A673 (cell line): ENCODE results near the gene PACRG.

Experiments
- EZH2 ChIP-seq: fragments of 200-600 bp; sonication (generic); IDR thresholded peaks from 2 replicates; pipeline ENCODE4 v1.6.1; 2017; ENCODE audit warnings: borderline replicate concordance, low read depth, mild to moderate bottlenecking, mixed read lengths, antibody characterized with exemption, low read length; ENCODE audit not compliant: poor library complexity, severe bottlenecking
- TF ChIP-seq, protein P1 (sequence below): fragments of 300-800, 200-600 bp; sonication (generic); conservative IDR thresholded peaks from 2 replicates; pipeline ENCODE4 v1.5.1; 2017; ENCODE audit warnings: low read depth, mild to moderate bottlenecking, antibody characterized with exemption, low read length, moderate library complexity, mixed read lengths

GRCh38 chr6:162862462-162862861, 134.7 kb downstream of the PACRG start:
- TF ChIP-seq, protein P1, sequence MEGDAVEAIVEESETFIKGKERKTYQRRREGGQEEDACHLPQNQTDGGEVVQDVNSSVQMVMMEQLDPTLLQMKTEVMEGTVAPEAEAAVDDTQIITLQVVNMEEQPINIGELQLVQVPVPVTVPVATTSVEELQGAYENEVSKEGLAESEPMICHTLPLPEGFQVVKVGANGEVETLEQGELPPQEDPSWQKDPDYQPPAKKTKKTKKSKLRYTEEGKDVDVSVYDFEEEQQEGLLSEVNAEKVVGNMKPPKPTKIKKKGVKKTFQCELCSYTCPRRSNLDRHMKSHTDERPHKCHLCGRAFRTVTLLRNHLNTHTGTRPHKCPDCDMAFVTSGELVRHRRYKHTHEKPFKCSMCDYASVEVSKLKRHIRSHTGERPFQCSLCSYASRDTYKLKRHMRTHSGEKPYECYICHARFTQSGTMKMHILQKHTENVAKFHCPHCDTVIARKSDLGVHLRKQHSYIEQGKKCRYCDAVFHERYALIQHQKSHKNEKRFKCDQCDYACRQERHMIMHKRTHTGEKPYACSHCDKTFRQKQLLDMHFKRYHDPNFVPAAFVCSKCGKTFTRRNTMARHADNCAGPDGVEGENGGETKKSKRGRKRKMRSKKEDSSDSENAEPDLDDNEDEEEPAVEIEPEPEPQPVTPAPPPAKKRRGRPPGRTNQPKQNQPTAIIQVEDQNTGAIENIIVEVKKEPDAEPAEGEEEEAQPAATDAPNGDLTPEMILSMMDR = no peak
- TF ChIP-seq EZH2 = no peak
